ENCODE data around the gene C8G.

- TF ChIP-seq CTCF (IDR thresholded peaks at IDR 0.05; ENCODE audit: insufficient read depth, low read depth, low read length): no peak
- TF ChIP-seq EZH2 (IDR thresholded peaks at IDR 0.05; ENCODE audit: insufficient read depth, low read length): no peak
Measured at GRCh38 chr9:136937186-136938001, 7.6 kb upstream of the C8G start.
